Fibroblast of gingiva (primary cell): ENCODE measurements around the gene SLC24A4.

Experiments used
- DNase-seq: peaks from one replicate; pipeline ENCODE4 v3.0.0-alpha.2; 2011; ENCODE audit warnings: low read depth

Gene SLC24A4

GRCh38 chr14:92316176-92316575 is 6.8 kb upstream of the SLC24A4 start:
- DNase-seq, result no peak

GRCh38 chr14:92316937-92317336 is 6.0 kb upstream of the SLC24A4 start:
- no peak for DNase-seq

- DNase-seq, result no peak
Measured at GRCh38 chr14:92317511-92317910, 5.5 kb upstream of the SLC24A4 start.

GRCh38 chr14:92321701-92322100 is 1.3 kb upstream of the SLC24A4 start:
- no peak for DNase-seq

GRCh38 chr14:92322516-92322915 is 449 bp upstream of the SLC24A4 start:
- no peak for DNase-seq

- DNase-seq, result no peak
Measured at GRCh38 chr14:92323916-92324818, 1.2 kb downstream of the SLC24A4 start.

GRCh38 chr14:92325835-92326234 is 2.9 kb downstream of the SLC24A4 start:
- no peak for DNase-seq

GRCh38 chr14:92328664-92329255 is 5.8 kb downstream of the SLC24A4 start:
- no peak for DNase-seq

- no peak for DNase-seq
Measured at GRCh38 chr14:92334050-92334449, 11.1 kb downstream of the SLC24A4 start.

GRCh38 chr14:92336363-92336762 is 13.4 kb downstream of the SLC24A4 start:
- DNase-seq, result no peak

- DNase-seq, result no peak
Measured at GRCh38 chr14:92339426-92339825, 16.5 kb downstream of the SLC24A4 start.

- DNase-seq, result no peak
Measured at GRCh38 chr14:92340071-92340470, 17.1 kb downstream of the SLC24A4 start.

GRCh38 chr14:92340931-92341330 is 18.0 kb downstream of the SLC24A4 start:
- no peak for DNase-seq

- no peak for DNase-seq
Measured at GRCh38 chr14:92341791-92342190, 18.8 kb downstream of the SLC24A4 start.

GRCh38 chr14:92348154-92348553 is 25.2 kb downstream of the SLC24A4 start:
- DNase-seq, result no peak

GRCh38 chr14:92351750-92352149 is 28.8 kb downstream of the SLC24A4 start:
- no peak for DNase-seq

GRCh38 chr14:92352158-92352985 is 29.4 kb downstream of the SLC24A4 start:
- no peak for DNase-seq

GRCh38 chr14:92353447-92353846 is 30.5 kb downstream of the SLC24A4 start:
- DNase-seq, result no peak

- DNase-seq, result no peak
Measured at GRCh38 chr14:92356677-92357076, 33.7 kb downstream of the SLC24A4 start.

GRCh38 chr14:92360651-92361370 is 37.8 kb downstream of the SLC24A4 start:
- DNase-seq, result no peak

- DNase-seq, result peak; percentile 34
Measured at GRCh38 chr14:92362781-92363235, 39.8 kb downstream of the SLC24A4 start.

GRCh38 chr14:92366237-92366636 is 43.3 kb downstream of the SLC24A4 start:
- no peak for DNase-seq
